GM23338 (cell line): ENCODE data around the gene HGS.

ENCODE experiments used
- CREB1 ChIP-seq: fragments of 250-450 bp; sonication (Bioruptor Pico); IDR thresholded peaks from 2 replicates; pipeline ENCODE4 v1.5.0; 2020; ENCODE audit warnings: low read depth, mild to moderate bottlenecking, moderate library complexity
- EZH2 ChIP-seq: fragments of 200-600 bp; sonication (generic); IDR thresholded peaks from one replicate; pipeline ENCODE4 v1.8.0; 2017; ENCODE audit warnings: antibody characterized with exemption, mild to moderate bottlenecking, low read depth; ENCODE audit not compliant: unreplicated experiment
- EZH2phosphoT487 ChIP-seq: fragments of 200-600 bp; sonication (generic); IDR thresholded peaks from one replicate; pipeline ENCODE4 v1.8.1; 2018; ENCODE audit warnings: antibody characterized with exemption; ENCODE audit not compliant: unreplicated experiment
- JUNB ChIP-seq: IDR thresholded peaks from one replicate; pipeline ENCODE4 v1.6.1; 2016; ENCODE audit warnings: antibody characterized with exemption; ENCODE audit not compliant: unreplicated experiment
- NANOG ChIP-seq: IDR thresholded peaks from 2 replicates; pipeline ENCODE4 v1.6.1; 2016; ENCODE audit warnings: antibody characterized with exemption, borderline replicate concordance
- POLR2AphosphoS5 ChIP-seq: IDR thresholded peaks from 2 replicates; pipeline ENCODE4 v1.6.1; 2016; ENCODE audit warnings: antibody characterized with exemption, low read depth
- REST ChIP-seq: IDR thresholded peaks from one replicate; pipeline ENCODE4 v1.6.1; 2018; ENCODE audit warnings: antibody characterized with exemption; ENCODE audit not compliant: unreplicated experiment
- STAT1 ChIP-seq: IDR thresholded peaks from one replicate; pipeline ENCODE4 v1.6.1; 2016; ENCODE audit warnings: antibody characterized with exemption; ENCODE audit not compliant: unreplicated experiment
- ZNF114 ChIP-seq: fragments of 250-450 bp; sonication (Bioruptor Pico); IDR thresholded peaks from 2 replicates; pipeline ENCODE4 v1.5.0; 2020; ENCODE audit warnings: mild to moderate bottlenecking, moderate library complexity
- ZNF331 ChIP-seq: fragments of 250-450 bp; sonication (Bioruptor Pico); IDR thresholded peaks from 2 replicates; pipeline ENCODE4 v1.5.0; 2020; ENCODE audit warnings: low read depth, mild to moderate bottlenecking, moderate library complexity
- ZNF462 ChIP-seq: fragments of 250-450 bp; sonication (Bioruptor Pico); IDR thresholded peaks from 2 replicates; pipeline ENCODE4 v1.5.0; 2020; ENCODE audit warnings: mild to moderate bottlenecking, moderate library complexity
- TF ChIP-seq, protein P1 (sequence below), 2 experiments: fragments of 200-600 bp in 1 of 2; sonication (generic) in 1 of 2; conservative IDR thresholded peaks; 2 replicates each; pipeline versions ENCODE4 v1.5.1 to v1.6.1; 2016 to 2017; ENCODE audit warnings: antibody characterized with exemption in 2 of 2, low read depth in 2 of 2, mild to moderate bottlenecking in 2 of 2, moderate library complexity in 1 of 2
- TF ChIP-seq, protein P2 (sequence below): IDR thresholded peaks from 2 replicates; pipeline ENCODE4 v1.6.1; 2016; ENCODE audit warnings: antibody characterized with exemption

- TF ChIP-seq, protein P1, sequence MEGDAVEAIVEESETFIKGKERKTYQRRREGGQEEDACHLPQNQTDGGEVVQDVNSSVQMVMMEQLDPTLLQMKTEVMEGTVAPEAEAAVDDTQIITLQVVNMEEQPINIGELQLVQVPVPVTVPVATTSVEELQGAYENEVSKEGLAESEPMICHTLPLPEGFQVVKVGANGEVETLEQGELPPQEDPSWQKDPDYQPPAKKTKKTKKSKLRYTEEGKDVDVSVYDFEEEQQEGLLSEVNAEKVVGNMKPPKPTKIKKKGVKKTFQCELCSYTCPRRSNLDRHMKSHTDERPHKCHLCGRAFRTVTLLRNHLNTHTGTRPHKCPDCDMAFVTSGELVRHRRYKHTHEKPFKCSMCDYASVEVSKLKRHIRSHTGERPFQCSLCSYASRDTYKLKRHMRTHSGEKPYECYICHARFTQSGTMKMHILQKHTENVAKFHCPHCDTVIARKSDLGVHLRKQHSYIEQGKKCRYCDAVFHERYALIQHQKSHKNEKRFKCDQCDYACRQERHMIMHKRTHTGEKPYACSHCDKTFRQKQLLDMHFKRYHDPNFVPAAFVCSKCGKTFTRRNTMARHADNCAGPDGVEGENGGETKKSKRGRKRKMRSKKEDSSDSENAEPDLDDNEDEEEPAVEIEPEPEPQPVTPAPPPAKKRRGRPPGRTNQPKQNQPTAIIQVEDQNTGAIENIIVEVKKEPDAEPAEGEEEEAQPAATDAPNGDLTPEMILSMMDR (conservative IDR thresholded peaks at IDR 0.05; ENCODE audit: low read depth in 2 of 2), result no peak
- TF ChIP-seq POLR2AphosphoS5 (no peak), EZH2 (no peak), CREB1 (CRISPR knock-in tag) (no peak), REST (no peak), ZNF331 (CRISPR knock-in tag) (no peak), EZH2phosphoT487 (no peak), STAT1 (no peak), JUNB (no peak), ZNF462 (CRISPR knock-in tag) (no peak), NANOG (no peak), ZNF114 (no peak)
- TF ChIP-seq, protein P2, sequence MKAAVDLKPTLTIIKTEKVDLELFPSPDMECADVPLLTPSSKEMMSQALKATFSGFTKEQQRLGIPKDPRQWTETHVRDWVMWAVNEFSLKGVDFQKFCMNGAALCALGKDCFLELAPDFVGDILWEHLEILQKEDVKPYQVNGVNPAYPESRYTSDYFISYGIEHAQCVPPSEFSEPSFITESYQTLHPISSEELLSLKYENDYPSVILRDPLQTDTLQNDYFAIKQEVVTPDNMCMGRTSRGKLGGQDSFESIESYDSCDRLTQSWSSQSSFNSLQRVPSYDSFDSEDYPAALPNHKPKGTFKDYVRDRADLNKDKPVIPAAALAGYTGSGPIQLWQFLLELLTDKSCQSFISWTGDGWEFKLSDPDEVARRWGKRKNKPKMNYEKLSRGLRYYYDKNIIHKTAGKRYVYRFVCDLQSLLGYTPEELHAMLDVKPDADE, result no peak
Observed at GRCh38 chr17:81644496-81644895, 39.3 kb upstream of the HGS start.
